HG03025 (cell line): ENCODE results near the gene MAST2.
"Not testable (repeated sequence)": the region's sequence is repeated elsewhere in the genome, so short reads cannot be mapped to it uniquely, and the experiment has no call there.

ENCODE experiments used
- ATAC-seq: cut with Tn5 transposase; IDR thresholded peaks from one replicate; pipeline ENCODE4 v1.9.1; 2021; ENCODE audit warnings: mild to moderate bottlenecking, moderate library complexity; ENCODE audit not compliant: unreplicated experiment, low FRiP score

The MAST2 gene

GRCh38 chr1:45890078-45890477 is 86.7 kb downstream of the MAST2 start:
- no peak for ATAC-seq

GRCh38 chr1:45891087-45891486 is 87.7 kb downstream of the MAST2 start:
- no peak for ATAC-seq

- no peak for ATAC-seq
These were observed 88.8 kb downstream of the MAST2 start for GRCh38 chr1:45892068-45892785.

- ATAC-seq = no peak
These were observed 90.9 kb downstream of the MAST2 start for GRCh38 chr1:45894331-45894730.

- ATAC-seq = no peak
These were observed 91.5 kb downstream of the MAST2 start for GRCh38 chr1:45894921-45895320.

GRCh38 chr1:45895406-45895805 is 92.0 kb downstream of the MAST2 start:
- no peak for ATAC-seq

GRCh38 chr1:45906883-45907282 is 103.5 kb downstream of the MAST2 start:
- no peak for ATAC-seq

GRCh38 chr1:45908611-45909140 is 105.3 kb downstream of the MAST2 start:
- ATAC-seq = no peak

GRCh38 chr1:45911634-45912033 is 108.2 kb downstream of the MAST2 start:
- ATAC-seq = no peak

GRCh38 chr1:45913183-45913683 is 109.8 kb downstream of the MAST2 start:
- no peak for ATAC-seq

GRCh38 chr1:45913731-45914501 is 110.5 kb downstream of the MAST2 start:
- ATAC-seq = no peak

- ATAC-seq = no peak
These were observed 111.4 kb downstream of the MAST2 start for GRCh38 chr1:45914836-45915235.

- ATAC-seq = no peak
These were observed 119.0 kb downstream of the MAST2 start for GRCh38 chr1:45922374-45922773.

GRCh38 chr1:45922813-45923212 is 119.4 kb downstream of the MAST2 start:
- no peak for ATAC-seq

GRCh38 chr1:45923343-45923742 is 119.9 kb downstream of the MAST2 start:
- ATAC-seq = no peak

GRCh38 chr1:45924736-45925135 is 121.3 kb downstream of the MAST2 start:
- no peak for ATAC-seq

- no peak for ATAC-seq
These were observed 122.4 kb downstream of the MAST2 start for GRCh38 chr1:45925728-45926287.

- no peak for ATAC-seq
These were observed 122.9 kb downstream of the MAST2 start for GRCh38 chr1:45926330-45926729.

GRCh38 chr1:45927231-45927915 is 124.0 kb downstream of the MAST2 start:
- not testable (repeated sequence) for ATAC-seq

- ATAC-seq = no peak
These were observed 125.2 kb downstream of the MAST2 start for GRCh38 chr1:45928486-45929205.
